Adipocyte (in vitro differentiated cells): ENCODE data around the gene ARHGEF37.

Experiments
- DNase-seq: peaks from one replicate; pipeline ENCODE4 v3.0.0-alpha.2; 2015; ENCODE audit warnings: low read depth
- H3K27me3 ChIP-seq: replicated peaks from 2 replicates; pipeline ENCODE4 v1.7.0; 2013; ENCODE audit warnings: mild to moderate bottlenecking, low read length, moderate library complexity; ENCODE audit not compliant: control insufficient read depth, insufficient read depth
- H3K36me3 ChIP-seq: 2 replicates; pipeline ENCODE4 v1.7.0; 2013; ENCODE audit warnings: low read length, mild to moderate bottlenecking, moderate library complexity; ENCODE audit not compliant: control insufficient read depth, insufficient read depth, severe bottlenecking
- H3K4me1 ChIP-seq: 2 replicates; pipeline ENCODE4 v1.7.0; 2013; ENCODE audit warnings: mild to moderate bottlenecking, low read length, moderate library complexity; ENCODE audit not compliant: control insufficient read depth, insufficient read depth
- H3K4me3 ChIP-seq: 2 replicates; pipeline ENCODE4 v1.7.0; 2013; ENCODE audit warnings: mild to moderate bottlenecking, low read length, moderate library complexity
- H3K9ac ChIP-seq: 2 replicates; pipeline ENCODE4 v1.7.0; 2013; ENCODE audit warnings: mild to moderate bottlenecking, low read length, moderate library complexity
- H3K9me3 ChIP-seq: 2 replicates; pipeline ENCODE4 v1.7.0; 2013; ENCODE audit warnings: mild to moderate bottlenecking, low read length, moderate library complexity; ENCODE audit not compliant: control insufficient read depth

Gene ARHGEF37

GRCh38 chr5:149683964-149684363 is 102.7 kb downstream of the ARHGEF37 start:
- no peak overlapping the region for H3K4me3 ChIP-seq
- peaks cover 72% of the 10 kb centered on the region for H3K27me3 ChIP-seq
- H3K36me3 ChIP-seq = no peaks in the 10 kb centered on the region
- H3K4me1 ChIP-seq = peaks cover 3% of the 10 kb centered on the region
- no peak for DNase-seq
- H3K9ac ChIP-seq = no peak overlapping the region
- H3K9me3 ChIP-seq = peaks cover 6% of the 10 kb centered on the region

GRCh38 chr5:149684371-149684770 is 103.1 kb downstream of the ARHGEF37 start:
- H3K9me3 ChIP-seq = peaks cover 6% of the 10 kb centered on the region
- H3K4me3 ChIP-seq = no peak overlapping the region
- no peak overlapping the region for H3K9ac ChIP-seq
- H3K36me3 ChIP-seq = no peaks in the 10 kb centered on the region
- H3K27me3 ChIP-seq = peaks cover 75% of the 10 kb centered on the region
- DNase-seq = no peak
- peaks cover 3% of the 10 kb centered on the region for H3K4me1 ChIP-seq
